Measurements from ENCODE around the gene GPC5.

GPC5 gene

DNA sequence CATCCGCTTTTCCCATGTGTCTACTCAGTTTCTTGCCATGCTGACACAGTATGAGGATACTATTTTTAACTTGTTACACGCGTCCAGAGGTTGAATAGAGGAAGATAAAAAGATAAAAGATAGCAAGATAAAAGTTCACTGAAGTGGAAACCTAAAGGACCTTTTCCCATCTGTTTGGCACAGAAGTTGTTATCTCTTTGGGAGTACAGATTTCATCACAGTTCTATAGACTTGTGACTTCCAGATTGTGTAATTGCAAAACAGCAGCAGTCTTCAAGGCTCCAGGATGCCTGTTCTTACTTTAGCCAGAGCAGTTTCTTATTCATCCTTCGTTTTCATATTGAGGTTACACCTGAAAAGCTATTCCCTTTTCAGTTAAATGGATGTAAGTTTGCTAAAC, 369.2 kb downstream of the GPC5 start (continued):
- TF ChIP-seq, protein P1, sequence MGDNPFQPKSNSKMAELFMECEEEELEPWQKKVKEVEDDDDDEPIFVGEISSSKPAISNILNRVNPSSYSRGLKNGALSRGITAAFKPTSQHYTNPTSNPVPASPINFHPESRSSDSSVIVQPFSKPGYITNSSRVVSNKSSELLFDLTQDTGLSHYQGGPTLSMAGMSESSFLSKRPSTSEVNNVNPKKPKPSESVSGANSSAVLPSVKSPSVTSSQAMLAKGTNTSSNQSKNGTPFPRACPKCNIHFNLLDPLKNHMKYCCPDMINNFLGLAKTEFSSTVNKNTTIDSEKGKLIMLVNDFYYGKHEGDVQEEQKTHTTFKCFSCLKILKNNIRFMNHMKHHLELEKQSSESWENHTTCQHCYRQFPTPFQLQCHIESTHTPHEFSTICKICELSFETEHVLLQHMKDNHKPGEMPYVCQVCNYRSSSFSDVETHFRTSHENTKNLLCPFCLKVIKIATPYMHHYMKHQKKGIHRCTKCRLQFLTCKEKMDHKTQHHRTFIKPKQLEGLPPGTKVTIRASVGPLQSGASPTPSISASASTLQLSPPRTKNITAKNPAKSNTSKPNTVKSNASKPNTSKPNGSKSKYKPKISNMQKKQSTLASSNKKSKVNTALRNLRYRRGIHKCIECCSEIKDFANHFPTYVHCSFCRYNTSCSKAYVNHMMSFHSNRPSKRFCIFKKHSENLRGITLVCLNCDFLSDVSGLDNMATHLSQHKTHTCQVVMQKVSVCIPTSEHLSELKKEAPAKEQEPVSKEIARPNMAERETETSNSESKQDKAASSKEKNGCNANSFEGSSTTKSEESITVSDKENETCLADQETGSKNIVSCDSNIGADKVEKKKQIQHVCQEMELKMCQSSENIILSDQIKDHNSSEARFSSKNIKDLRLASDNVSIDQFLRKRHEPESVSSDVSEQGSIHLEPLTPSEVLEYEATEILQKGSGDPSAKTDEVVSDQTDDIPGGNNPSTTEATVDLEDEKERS (tag by site-specific recombination; IDR thresholded peaks at IDR 0.05): no peak
- TF ChIP-seq YY1 (tag by site-specific recombination; IDR thresholded peaks at IDR 0.05): no peak
- no peak for TF ChIP-seq ZNF426 (tag by site-specific recombination; IDR thresholded peaks at IDR 0.05)
- TF ChIP-seq ZSCAN16 (tag by site-specific recombination; IDR thresholded peaks at IDR 0.05): no peak
- TF ChIP-seq ZNF248 (tag by site-specific recombination; IDR thresholded peaks at IDR 0.05): no peak
- no peak for TF ChIP-seq TRIM28 (IDR thresholded peaks at IDR 0.05; ENCODE audit: borderline replicate concordance, low read length)
- TF ChIP-seq ZNF837 (tag by site-specific recombination; IDR thresholded peaks at IDR 0.05): no peak
- no peak for TF ChIP-seq ZNF112 (tag by site-specific recombination; IDR thresholded peaks at IDR 0.05)

DNA sequence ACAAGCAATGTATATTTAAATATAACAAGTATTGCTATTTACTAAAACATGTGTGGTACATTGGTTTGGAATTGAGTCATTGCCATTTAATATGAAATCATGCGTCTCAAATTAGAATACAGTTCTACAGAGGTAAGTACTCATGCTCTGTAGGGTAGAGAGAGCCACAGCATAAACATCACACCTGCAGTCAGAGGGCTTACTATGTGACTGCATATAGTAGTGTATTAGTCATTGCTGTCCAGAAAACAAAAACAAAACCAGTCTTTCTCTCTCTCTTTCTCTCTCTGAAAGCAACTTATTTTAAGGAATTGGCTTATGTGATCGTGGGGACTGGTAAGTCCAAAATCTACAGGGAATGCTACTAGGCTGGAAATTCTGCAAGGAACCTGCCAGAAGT, 370.3 kb downstream of the GPC5 start:
- TF ChIP-seq ZNF302 (tag by site-specific recombination; IDR thresholded peaks at IDR 0.05; ENCODE audit: low read depth) (no peak), SP2 (tag by site-specific recombination; IDR thresholded peaks at IDR 0.05) (no peak), ZNF239 (tag by site-specific recombination; IDR thresholded peaks at IDR 0.05) (no peak), ZNF596 (tag by site-specific recombination; IDR thresholded peaks at IDR 0.05) (no peak), ZNF658 (tag by site-specific recombination; IDR thresholded peaks at IDR 0.05) (no peak), ZNF394 (tag by site-specific recombination; IDR thresholded peaks at IDR 0.05; ENCODE audit: borderline replicate concordance) (no peak), ZXDB (tag by site-specific recombination; IDR thresholded peaks at IDR 0.05) (no peak), SP3 (tag by site-specific recombination; IDR thresholded peaks at IDR 0.05) (no peak), WT1 (tag by site-specific recombination; IDR thresholded peaks at IDR 0.05) (no peak), ZFP37 (tag by site-specific recombination; IDR thresholded peaks at IDR 0.05) (no peak), ZNF311 (tag by site-specific recombination; IDR thresholded peaks at IDR 0.05; ENCODE audit: borderline replicate concordance) (no peak), YY1 (tag by site-specific recombination; IDR thresholded peaks at IDR 0.05) (no peak)
- TF ChIP-seq, protein P2, sequence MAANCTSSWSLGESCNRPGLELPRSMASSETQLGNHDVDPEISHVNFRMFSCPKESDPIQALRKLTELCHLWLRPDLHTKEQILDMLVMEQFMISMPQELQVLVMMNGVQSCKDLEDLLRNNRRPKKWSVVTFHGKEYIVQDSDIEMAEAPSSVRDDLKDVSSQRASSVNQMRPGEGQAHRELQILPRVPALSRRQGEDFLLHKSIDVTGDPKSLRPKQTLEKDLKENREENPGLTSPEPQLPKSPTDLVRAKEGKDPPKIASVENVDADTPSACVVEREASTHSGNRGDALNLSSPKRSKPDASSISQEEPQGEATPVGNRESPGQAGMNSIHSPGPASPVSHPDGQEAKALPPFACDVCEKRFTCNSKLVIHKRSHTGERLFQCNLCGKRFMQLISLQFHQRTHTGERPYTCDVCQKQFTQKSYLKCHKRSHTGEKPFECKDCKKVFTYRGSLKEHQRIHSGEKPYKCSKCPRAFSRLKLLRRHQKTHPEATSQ (tag by site-specific recombination; IDR thresholded peaks at IDR 0.05): no peak
- TF ChIP-seq, protein P3, sequence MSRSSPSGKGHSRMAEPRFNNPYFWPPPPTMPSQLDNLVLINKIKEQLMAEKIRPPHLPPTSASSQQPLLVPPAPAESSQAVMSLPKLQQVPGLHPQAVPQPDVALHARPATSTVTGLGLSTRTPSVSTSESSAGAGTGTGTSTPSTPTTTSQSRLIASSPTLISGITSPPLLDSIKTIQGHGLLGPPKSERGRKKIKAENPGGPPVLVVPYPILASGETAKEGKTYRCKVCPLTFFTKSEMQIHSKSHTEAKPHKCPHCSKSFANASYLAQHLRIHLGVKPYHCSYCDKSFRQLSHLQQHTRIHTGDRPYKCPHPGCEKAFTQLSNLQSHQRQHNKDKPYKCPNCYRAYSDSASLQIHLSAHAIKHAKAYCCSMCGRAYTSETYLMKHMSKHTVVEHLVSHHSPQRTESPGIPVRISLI (tag by site-specific recombination; IDR thresholded peaks at IDR 0.05): no peak
- TF ChIP-seq, protein P4, sequence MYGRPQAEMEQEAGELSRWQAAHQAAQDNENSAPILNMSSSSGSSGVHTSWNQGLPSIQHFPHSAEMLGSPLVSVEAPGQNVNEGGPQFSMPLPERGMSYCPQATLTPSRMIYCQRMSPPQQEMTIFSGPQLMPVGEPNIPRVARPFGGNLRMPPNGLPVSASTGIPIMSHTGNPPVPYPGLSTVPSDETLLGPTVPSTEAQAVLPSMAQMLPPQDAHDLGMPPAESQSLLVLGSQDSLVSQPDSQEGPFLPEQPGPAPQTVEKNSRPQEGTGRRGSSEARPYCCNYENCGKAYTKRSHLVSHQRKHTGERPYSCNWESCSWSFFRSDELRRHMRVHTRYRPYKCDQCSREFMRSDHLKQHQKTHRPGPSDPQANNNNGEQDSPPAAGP (tag by site-specific recombination; IDR thresholded peaks at IDR 0.05): no peak

More for the DNA sequence above, 370.3 kb downstream of the GPC5 start:
- no peaks in the 10 kb centered on the region for H3K4me1 ChIP-seq (ENCODE audit: control insufficient read depth, insufficient read depth, low read length)
- no peak overlapping the region for H3K4me3 ChIP-seq (ENCODE audit: low read depth, low read length)
- H3K36me3 ChIP-seq (ENCODE audit: control insufficient read depth in 2 of 2, insufficient read depth in 1 of 2, low read length in 2 of 2): no peaks in the 10 kb centered on the region
- POLR2A ChIA-PET: no interaction called here
- H3K27ac ChIP-seq (ENCODE audit: extremely low read depth, low read depth, low read length): no peak overlapping the region
- no peaks in the 10 kb centered on the region for H3K9me3 ChIP-seq (ENCODE audit: control insufficient read depth, insufficient read depth, low read depth, low read length)
- CTCF ChIA-PET: no interaction called here

Data from HEK293 (cell line).